Thoracic aorta (tissue), 2 donors: Measurements from ENCODE around the gene TXLNA. TPM values are rescaled to one million over a fixed set of nuclear protein-coding genes. Genes with fewer than 3 reads are reported as not detected.
"Not testable (repeated sequence)": the region's sequence is repeated elsewhere in the genome, so short reads cannot be mapped to it uniquely, and the experiment has no call there.

Experiments
- ATAC-seq: fragments of 150-250 bp; one replicate; pipeline ENCODE4 v1.8.0; 2017; ENCODE audit warnings: low read depth; ENCODE audit not compliant: insufficient number of reproducible peaks, low FRiP score
- DNase-seq: peaks from one replicate; pipeline ENCODE4 v3.0.0-alpha.2; 2020; ENCODE audit warnings: low spot score
- H3K27ac ChIP-seq, 2 donors: fragments of 200-600 bp; sonication (generic); 1 replicate in 1 of 2; 2 replicates in 1 of 2; pipeline ENCODE4 v1.5.1; 2016; ENCODE audit warnings: mild to moderate bottlenecking in 2 of 2, moderate library complexity in 2 of 2
- H3K27me3 ChIP-seq: fragments of 200-600 bp; sonication (generic); replicated peaks from 2 replicates; pipeline ENCODE4 v1.6.0; 2016; ENCODE audit warnings: mild to moderate bottlenecking; ENCODE audit not compliant: insufficient read depth
- H3K36me3 ChIP-seq: fragments of 200-600 bp; sonication (generic); one replicate; pipeline ENCODE4 v1.5.1; 2016
- H3K4me1 ChIP-seq, 2 donors: fragments of 200-600 bp; sonication (generic); 1 replicate in 1 of 2; 2 replicates in 1 of 2; pipeline versions ENCODE4 v1.5.1 to v1.6.0; 2016; ENCODE audit warnings: low read depth in 2 of 2, mild to moderate bottlenecking in 1 of 2; ENCODE audit not compliant: control insufficient read depth in 1 of 2
- H3K4me3 ChIP-seq: fragments of 200-600 bp; sonication (generic); 2 replicates; pipeline ENCODE4 v1.5.1; 2016; ENCODE audit warnings: mild to moderate bottlenecking
- H3K9me3 ChIP-seq: fragments of 200-600 bp; sonication (generic); 2 replicates; pipeline ENCODE4 v1.5.1; 2016
- total RNA-seq, 2 donors: library from RNA; depleted of rRNA; stranded (reverse); fragments of >200 nt; gene quantifications; one replicate each; pipeline versions ENCODE4 v1.1.0 to v1.2.3, GENCODE V29; 2016
- TF ChIP-seq, protein P1 (sequence below): fragments of 200-600 bp; sonication (generic); IDR thresholded peaks from one replicate; pipeline ENCODE4 v1.5.1; 2019; ENCODE audit warnings: antibody characterized with exemption

Gene TXLNA
- total RNA-seq, 2 donors from 2014 or later = 57.5 to 89.5 TPM

DNA sequence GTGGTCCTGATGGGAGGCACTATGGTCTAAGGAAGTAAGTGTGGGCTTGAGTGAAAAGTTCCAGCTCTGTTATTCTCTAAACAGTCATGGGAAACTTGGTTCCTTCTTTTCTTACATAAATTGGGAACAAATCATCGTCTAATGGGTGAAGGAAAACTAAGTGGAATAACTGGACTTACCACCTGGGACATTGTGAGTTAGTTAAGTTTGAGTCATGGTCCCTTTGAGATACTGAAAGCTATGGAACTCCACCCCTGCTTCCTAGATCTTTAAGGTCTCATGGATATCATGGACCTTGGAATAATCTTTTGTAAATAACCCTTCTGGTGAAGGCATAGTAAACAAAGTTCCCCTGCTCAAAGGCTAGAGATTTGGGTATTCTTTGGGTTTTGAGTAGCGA, 16.1 kb upstream of the TXLNA start:
- H3K36me3 ChIP-seq = peaks cover 65% of the 10 kb centered on the region
- no peak for ATAC-seq
- H3K4me1 ChIP-seq = no peaks in the 10 kb centered on the region
- no peak overlapping the region for H3K4me3 ChIP-seq
- H3K27me3 ChIP-seq = no peaks in the 10 kb centered on the region
- no peak overlapping the region for H3K27ac ChIP-seq
- TF ChIP-seq, protein P1, sequence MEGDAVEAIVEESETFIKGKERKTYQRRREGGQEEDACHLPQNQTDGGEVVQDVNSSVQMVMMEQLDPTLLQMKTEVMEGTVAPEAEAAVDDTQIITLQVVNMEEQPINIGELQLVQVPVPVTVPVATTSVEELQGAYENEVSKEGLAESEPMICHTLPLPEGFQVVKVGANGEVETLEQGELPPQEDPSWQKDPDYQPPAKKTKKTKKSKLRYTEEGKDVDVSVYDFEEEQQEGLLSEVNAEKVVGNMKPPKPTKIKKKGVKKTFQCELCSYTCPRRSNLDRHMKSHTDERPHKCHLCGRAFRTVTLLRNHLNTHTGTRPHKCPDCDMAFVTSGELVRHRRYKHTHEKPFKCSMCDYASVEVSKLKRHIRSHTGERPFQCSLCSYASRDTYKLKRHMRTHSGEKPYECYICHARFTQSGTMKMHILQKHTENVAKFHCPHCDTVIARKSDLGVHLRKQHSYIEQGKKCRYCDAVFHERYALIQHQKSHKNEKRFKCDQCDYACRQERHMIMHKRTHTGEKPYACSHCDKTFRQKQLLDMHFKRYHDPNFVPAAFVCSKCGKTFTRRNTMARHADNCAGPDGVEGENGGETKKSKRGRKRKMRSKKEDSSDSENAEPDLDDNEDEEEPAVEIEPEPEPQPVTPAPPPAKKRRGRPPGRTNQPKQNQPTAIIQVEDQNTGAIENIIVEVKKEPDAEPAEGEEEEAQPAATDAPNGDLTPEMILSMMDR = no peak
- no peak for DNase-seq
- H3K9me3 ChIP-seq = no peaks in the 10 kb centered on the region

DNA sequence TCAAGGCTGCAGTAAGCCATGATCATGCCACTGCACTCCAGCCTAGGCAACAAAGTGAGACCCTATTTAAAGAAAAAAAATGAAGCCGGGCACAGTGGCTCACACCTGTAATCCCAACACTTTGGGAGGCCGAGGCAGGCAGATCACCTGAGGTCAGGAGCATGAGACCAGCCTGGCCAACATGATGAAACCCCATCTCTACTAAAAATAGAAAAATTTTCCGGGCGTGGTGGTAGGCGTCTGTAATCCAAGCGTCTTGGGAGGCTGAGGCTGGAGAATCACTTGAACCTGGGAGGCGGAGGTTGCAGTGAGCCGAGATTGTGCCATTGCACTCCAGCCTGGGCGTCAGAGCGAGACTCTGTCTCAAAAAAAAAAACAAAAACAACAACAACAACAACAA, 13.8 kb upstream of the TXLNA start:
- H3K4me1 ChIP-seq, H3K27me3 ChIP-seq, ATAC-seq, H3K9me3 ChIP-seq, H3K27ac ChIP-seq, DNase-seq, H3K4me3 ChIP-seq: not testable (repeated sequence)
- peaks cover 61% of the 10 kb centered on the region for H3K36me3 ChIP-seq

DNA sequence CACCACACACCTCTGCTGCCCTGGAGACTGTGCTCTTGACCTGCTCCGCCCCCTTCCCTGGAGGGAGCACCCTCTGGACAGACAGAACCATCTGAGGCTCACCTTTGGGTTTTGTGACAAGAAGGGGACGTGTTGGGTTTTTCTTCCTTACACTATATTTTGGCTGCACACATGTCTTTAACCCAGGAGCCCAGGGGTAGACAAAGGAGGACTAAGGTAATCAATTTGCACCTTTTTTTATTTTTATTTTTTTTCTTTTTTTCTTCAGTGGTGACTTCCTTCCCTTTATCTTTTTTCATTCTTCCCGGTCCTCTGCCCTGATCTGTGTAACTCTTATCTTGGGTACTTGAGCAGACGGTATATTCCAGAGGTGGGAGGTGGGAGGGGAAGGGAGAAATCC, 8.5 kb upstream of the TXLNA start:
- Histone ChIP-seq H3K27me3 (no peaks in the 10 kb centered on the region), H3K36me3 (peaks cover 50% of the 10 kb centered on the region), H3K4me3 (no peak overlapping the region), H3K9me3 (no peaks in the 10 kb centered on the region), H3K27ac (no peak overlapping the region), H3K4me1 (no peaks in the 10 kb centered on the region)
- ATAC-seq = no peak
- TF ChIP-seq, protein P1 = no peak
- no peak for DNase-seq

DNA sequence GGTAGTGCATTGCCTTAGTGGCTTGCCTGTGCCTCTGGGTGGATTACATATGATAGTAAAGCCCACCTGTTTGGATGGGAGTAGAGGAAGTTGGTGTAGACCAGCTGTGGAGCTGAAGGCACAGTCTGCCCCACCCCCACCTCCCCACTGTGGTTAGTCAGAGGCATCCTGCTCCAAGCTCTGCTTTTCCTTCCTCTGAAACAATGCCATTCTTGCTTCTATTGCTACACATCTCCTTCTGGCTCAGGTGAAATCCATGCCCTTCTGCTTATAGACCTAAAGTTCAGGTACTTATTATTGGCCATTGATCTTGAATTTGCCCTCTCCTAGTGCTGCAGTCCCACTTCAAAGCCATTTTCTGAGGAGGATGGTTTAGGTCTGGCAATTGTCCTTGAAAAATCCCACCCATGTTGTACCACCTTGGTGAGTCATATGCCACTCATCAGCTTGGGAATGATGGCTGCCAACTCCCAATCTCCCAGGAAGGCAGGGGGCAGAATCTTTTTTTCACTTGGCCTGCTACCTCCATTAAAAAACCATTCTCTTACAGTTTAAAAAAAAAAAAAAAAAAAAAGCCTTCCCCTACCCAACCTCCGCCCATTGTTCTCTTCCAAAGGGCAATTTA, 6.7 kb upstream of the TXLNA start:
- no peaks in the 10 kb centered on the region for H3K27me3 ChIP-seq
- no peak overlapping the region for H3K27ac ChIP-seq
- H3K36me3 ChIP-seq = peaks cover 38% of the 10 kb centered on the region
- H3K4me1 ChIP-seq = no peaks in the 10 kb centered on the region
- no peak for ATAC-seq
- H3K4me3 ChIP-seq = no peak overlapping the region
- no peaks in the 10 kb centered on the region for H3K9me3 ChIP-seq
- TF ChIP-seq, protein P1 = no peak
- DNase-seq = no peak

DNA sequence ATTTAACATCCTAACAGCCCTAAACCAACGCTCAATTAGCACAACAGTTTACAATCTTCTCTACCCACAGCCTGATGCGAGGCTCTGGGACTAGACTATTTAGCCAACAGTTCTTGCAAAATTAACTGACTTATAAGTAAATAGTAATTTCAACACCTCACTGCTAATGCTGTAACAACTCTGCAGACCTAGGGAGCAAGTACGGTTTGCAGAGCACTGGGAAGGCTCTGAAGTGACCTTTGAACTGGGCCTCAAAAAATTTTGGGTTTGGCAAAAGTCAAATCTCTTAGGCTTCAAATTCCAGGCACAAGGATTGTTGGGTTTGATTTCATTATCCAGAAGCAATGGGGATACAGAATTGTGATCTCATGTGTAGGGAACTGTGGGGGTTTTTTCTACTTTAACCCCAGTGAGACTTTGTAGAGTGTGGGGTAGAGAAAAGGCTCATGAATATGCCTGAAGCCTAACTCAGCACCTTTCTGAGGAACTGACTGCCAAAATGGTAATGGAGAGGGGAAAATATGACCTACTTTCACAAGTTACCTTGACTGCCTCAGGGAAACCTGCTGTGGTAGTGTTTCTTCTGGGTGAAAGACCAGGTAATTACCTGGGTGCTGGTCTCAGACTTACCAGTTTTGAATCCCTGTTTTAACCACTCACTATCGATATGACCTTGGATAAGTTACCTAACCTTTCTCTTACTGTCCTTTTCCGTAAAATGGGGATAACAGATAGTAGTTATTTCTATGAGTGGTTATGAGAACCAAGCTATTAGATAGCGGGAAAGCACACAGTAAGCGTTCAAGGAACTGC, 889 bp upstream of the TXLNA start:
- Histone ChIP-seq H3K36me3 (peaks cover under 1% of the 10 kb centered on the region), H3K4me1 (peaks cover 12 to 39% of the 10 kb centered on the region in 2 donors), H3K27me3 (no peaks in the 10 kb centered on the region), H3K9me3 (no peaks in the 10 kb centered on the region), H3K27ac (peak overlapping the region; percentile 92 to 94), H3K4me3 (peak overlapping the region; percentile 82)
- TF ChIP-seq, protein P1 = no peak
- ATAC-seq = no peak
- DNase-seq = no peak
